H9 (cell line): Measurements from ENCODE around the gene TSHZ1. TPM values are rescaled to one million over a fixed set of nuclear protein-coding genes. Genes with fewer than 3 reads are reported as not detected.

Source experiments
- DNase-seq: peaks from one replicate; pipeline ENCODE4 v3.0.0-alpha.2; 2017
- H2AFZ ChIP-seq: one replicate; pipeline ENCODE4 v1.6.1; 2013; ENCODE audit warnings: mild to moderate bottlenecking, low read length, control low read depth, moderate library complexity
- H2AK5ac ChIP-seq: 2 replicates; pipeline ENCODE4 v1.6.1; 2013; ENCODE audit warnings: low read length, control low read depth, mixed read lengths; ENCODE audit not compliant: insufficient read length
- H2BK120ac ChIP-seq: one replicate; pipeline ENCODE4 v1.6.1; 2013; ENCODE audit warnings: low read depth, mild to moderate bottlenecking, low read length, control low read depth, inconsistent platforms; ENCODE audit not compliant: poor library complexity, severe bottlenecking
- H2BK12ac ChIP-seq: 2 replicates; pipeline ENCODE4 v1.6.1; 2013; ENCODE audit warnings: low read length, control low read depth, mixed read lengths, low read depth; ENCODE audit not compliant: insufficient read length
- H2BK15ac ChIP-seq: 2 replicates; pipeline ENCODE4 v1.6.1; 2013; ENCODE audit warnings: low read depth, low read length, control low read depth
- H2BK20ac ChIP-seq: one replicate; pipeline ENCODE4 v1.6.1; 2013; ENCODE audit warnings: low read depth, mild to moderate bottlenecking, low read length, control low read depth, inconsistent platforms; ENCODE audit not compliant: poor library complexity, severe bottlenecking
- H2BK5ac ChIP-seq: 2 replicates; pipeline ENCODE4 v1.6.1; 2013; ENCODE audit warnings: low read length, control low read depth, mixed read lengths; ENCODE audit not compliant: insufficient read length
- H3K14ac ChIP-seq: 2 replicates; pipeline ENCODE4 v1.6.1; 2013; ENCODE audit warnings: low read length, control low read depth; ENCODE audit not compliant: insufficient read depth
- H3K18ac ChIP-seq: 2 replicates; pipeline ENCODE4 v1.6.1; 2013; ENCODE audit warnings: low read depth, mild to moderate bottlenecking, mixed read lengths, low read length, control low read depth; ENCODE audit not compliant: insufficient read length
- H3K23ac ChIP-seq: 2 replicates; pipeline ENCODE4 v1.6.1; 2013; ENCODE audit warnings: low read length, control low read depth, mixed read lengths, low read depth; ENCODE audit not compliant: insufficient read length
- H3K23me2 ChIP-seq: 2 replicates; pipeline ENCODE4 v1.6.1; 2013; ENCODE audit warnings: low read depth, mild to moderate bottlenecking, mixed read lengths, low read length, control low read depth; ENCODE audit not compliant: insufficient read length, poor library complexity, severe bottlenecking
- H3K27ac ChIP-seq: 2 replicates; pipeline ENCODE4 v1.5.1; 2013; ENCODE audit warnings: low read length, control low read depth, mixed read lengths, low read depth; ENCODE audit not compliant: insufficient read length
- H3K27me3 ChIP-seq: 2 replicates; pipeline ENCODE4 v1.6.1; 2013; ENCODE audit warnings: low read length, control low read depth, inconsistent platforms; ENCODE audit not compliant: insufficient read depth
- H3K4ac ChIP-seq: 2 replicates; pipeline ENCODE4 v1.6.1; 2013; ENCODE audit warnings: low read depth, mild to moderate bottlenecking, control low read depth, inconsistent platforms, low read length, moderate library complexity
- H3K4me1 ChIP-seq: 2 replicates; pipeline ENCODE4 v1.6.1; 2013; ENCODE audit warnings: low read length, control low read depth, inconsistent platforms; ENCODE audit not compliant: insufficient read depth
- H3K4me2 ChIP-seq: 2 replicates; pipeline ENCODE4 v1.6.1; 2013; ENCODE audit warnings: low read length, control low read depth, mixed read lengths; ENCODE audit not compliant: insufficient read length, insufficient read depth
- H3K56ac ChIP-seq: 2 replicates; pipeline ENCODE4 v1.6.1; 2013; ENCODE audit warnings: low read depth, mild to moderate bottlenecking, mixed read lengths, low read length, control low read depth; ENCODE audit not compliant: insufficient read length
- H3K79me1 ChIP-seq: 2 replicates; pipeline ENCODE4 v1.6.1; 2013; ENCODE audit warnings: low read depth, mild to moderate bottlenecking, moderate library complexity, low read length, control low read depth, inconsistent platforms; ENCODE audit not compliant: insufficient read depth, poor library complexity, severe bottlenecking
- H3K79me2 ChIP-seq: 2 replicates; pipeline ENCODE4 v1.6.1; 2013; ENCODE audit warnings: low read length, control low read depth, inconsistent platforms; ENCODE audit not compliant: insufficient read depth
- H3K9ac ChIP-seq: 2 replicates; pipeline ENCODE4 v1.6.1; 2013; ENCODE audit warnings: low read length, control low read depth, mixed read lengths; ENCODE audit not compliant: insufficient read length; ENCODE audit errors: extremely low read depth
- H3K9me3 ChIP-seq: one replicate; pipeline ENCODE4 v1.6.1; 2013; ENCODE audit warnings: low read depth, low read length, inconsistent platforms; ENCODE audit not compliant: control insufficient read depth
- H3T11ph ChIP-seq: one replicate; pipeline ENCODE4 v1.6.1; 2013; ENCODE audit warnings: mild to moderate bottlenecking, low read length, control low read depth, inconsistent platforms
- H4K20me1 ChIP-seq: one replicate; pipeline ENCODE4 v1.6.1; 2013; ENCODE audit not compliant: control insufficient read depth, insufficient read length, insufficient read depth
- H4K5ac ChIP-seq: 2 replicates; pipeline ENCODE4 v1.6.1; 2013; ENCODE audit warnings: low read depth, mild to moderate bottlenecking, mixed read lengths, low read length, control low read depth; ENCODE audit not compliant: insufficient read length
- H4K8ac ChIP-seq: replicated peaks from 2 replicates; pipeline ENCODE4 v1.6.1; 2013; ENCODE audit warnings: low read length, control low read depth, mixed read lengths, low read depth; ENCODE audit not compliant: insufficient read length
- H4K91ac ChIP-seq: 2 replicates; pipeline ENCODE4 v1.6.1; 2013; ENCODE audit warnings: low read depth, mild to moderate bottlenecking, moderate library complexity, mixed read lengths, low read length, control low read depth; ENCODE audit not compliant: insufficient read length
- H3K27ac Mint-ChIP-seq, 3 experiments: 2 replicates in 2 of 3; 3 replicates in 1 of 3; pipeline ENCODE4 v1.8.0; 2020 to 2021; ENCODE audit warnings: mixed read lengths in 3 of 3, mild to moderate bottlenecking in 1 of 3, moderate library complexity in 1 of 3
- H3K27me3 Mint-ChIP-seq: 2 replicates; pipeline ENCODE4 v1.8.0; 2021; ENCODE audit warnings: low read depth, mild to moderate bottlenecking, moderate library complexity, mixed read lengths
- H3K36me3 Mint-ChIP-seq, 3 experiments: 2 replicates in 2 of 3; 3 replicates in 1 of 3; pipeline ENCODE4 v1.8.0; 2020 to 2021; ENCODE audit warnings: low read depth in 3 of 3, mixed read lengths in 3 of 3; ENCODE audit not compliant: insufficient read depth in 1 of 3
- H3K4me1 Mint-ChIP-seq, 2 experiments: 2 replicates each; pipeline ENCODE4 v1.8.0; 2020; ENCODE audit warnings: mixed read lengths in 2 of 2
- H3K4me3 Mint-ChIP-seq, 2 experiments: 2 replicates in 1 of 2; 3 replicates in 1 of 2; pipeline ENCODE4 v1.8.0; 2020 to 2021; ENCODE audit warnings: mild to moderate bottlenecking in 2 of 2, mixed read lengths in 2 of 2, moderate library complexity in 1 of 2
- H3K9me3 Mint-ChIP-seq, 2 experiments: 2 replicates in 1 of 2; 3 replicates in 1 of 2; pipeline ENCODE4 v1.8.0; 2020; ENCODE audit warnings: mild to moderate bottlenecking in 2 of 2, mixed read lengths in 2 of 2, moderate library complexity in 1 of 2
- CTCF ChIP-seq: fragments of 200-600 bp; sonication (generic); conservative IDR thresholded peaks from 3 replicates; pipeline ENCODE4 v1.8.0; 2021; ENCODE audit warnings: antibody characterized with exemption, mild to moderate bottlenecking
- WGBS: extraction: QIAGEN DNeasy Blood & Tissue Kit; methylation state at CpG from one replicate; pipeline ENCODE4 v1.1.7; 2013; ENCODE audit warnings: missing lambda C conversion rate, low lambda C conversion rate, mixed read lengths; ENCODE audit not compliant: insufficient read length; ENCODE audit errors: extremely low coverage; 5-methylcytosine and 5-hydroxymethylcytosine counted together
- total RNA-seq: library from RNA; stranded (reverse); gene quantifications from 2 replicates; pipeline ENCODE4 v1.2.1, GENCODE V29; 2021

The TSHZ1 gene
- total RNA-seq, 1 experiment from 2014 or later, result 0.15 TPM

GRCh38 chr18:75309564-75309963 lies 99.0 kb downstream of the TSHZ1 start:
- no peak overlapping the region for H3K4me2 ChIP-seq
- no peaks in the 10 kb centered on the region for H3K79me1 ChIP-seq
- no peak overlapping the region for H3K9ac ChIP-seq
- H3K27ac Mint-ChIP-seq, result peak overlapping the region in 1 of 3 experiments; percentile 63; a peak in 1 of 7 replicates
- no peaks in the 10 kb centered on the region for H3K79me2 ChIP-seq
- H4K8ac ChIP-seq, result no peak overlapping the region
- no peak overlapping the region for H2BK15ac ChIP-seq
- peak; percentile 34; the same call in 1 of the 3 replicates for TF ChIP-seq CTCF
- H2BK12ac ChIP-seq, result no peak overlapping the region
- no peaks in the 10 kb centered on the region for H3K9me3 ChIP-seq
- H3K56ac ChIP-seq, result no peak overlapping the region
- no peak overlapping the region for H3K14ac ChIP-seq
- H4K20me1 ChIP-seq, result no peaks in the 10 kb centered on the region
- no CpG with 5 or more reads among the region's 8 CpGs for WGBS
- no peak overlapping the region for H2AFZ ChIP-seq
- no peak overlapping the region for H4K91ac ChIP-seq
- no peak for DNase-seq
- H3K18ac ChIP-seq, result no peak overlapping the region
- H2BK120ac ChIP-seq, result no peak overlapping the region
- H3T11ph ChIP-seq, result no peak overlapping the region
- H3K27me3 ChIP-seq, result no peaks in the 10 kb centered on the region
- no peaks in the 10 kb centered on the region for H3K23me2 ChIP-seq
- H3K4me1 Mint-ChIP-seq, result no peaks in the 10 kb centered on the region
- no peaks in the 10 kb centered on the region; a peak in 1 of 7 replicates for H3K36me3 Mint-ChIP-seq
- no peak overlapping the region for H3K23ac ChIP-seq
- no peak overlapping the region for H2BK20ac ChIP-seq
- peaks cover 9 to 17% of the 10 kb centered on the region in 2 experiments for H3K9me3 Mint-ChIP-seq
- H3K4me3 Mint-ChIP-seq, result no peak overlapping the region
- H2BK5ac ChIP-seq, result no peak overlapping the region
- no peak overlapping the region for H2AK5ac ChIP-seq
- no peak overlapping the region for H4K5ac ChIP-seq
- no peak overlapping the region for H3K4ac ChIP-seq
- H3K27ac ChIP-seq, result no peak overlapping the region
- no peaks in the 10 kb centered on the region for H3K4me1 ChIP-seq
- H3K27me3 Mint-ChIP-seq, result no peaks in the 10 kb centered on the region
